Measurements from ENCODE around the gene CD44.
"Not testable (repeated sequence)": the region's sequence is repeated elsewhere in the genome, so short reads cannot be mapped to it uniquely, and the experiment has no call there.

Gene CD44

DNA sequence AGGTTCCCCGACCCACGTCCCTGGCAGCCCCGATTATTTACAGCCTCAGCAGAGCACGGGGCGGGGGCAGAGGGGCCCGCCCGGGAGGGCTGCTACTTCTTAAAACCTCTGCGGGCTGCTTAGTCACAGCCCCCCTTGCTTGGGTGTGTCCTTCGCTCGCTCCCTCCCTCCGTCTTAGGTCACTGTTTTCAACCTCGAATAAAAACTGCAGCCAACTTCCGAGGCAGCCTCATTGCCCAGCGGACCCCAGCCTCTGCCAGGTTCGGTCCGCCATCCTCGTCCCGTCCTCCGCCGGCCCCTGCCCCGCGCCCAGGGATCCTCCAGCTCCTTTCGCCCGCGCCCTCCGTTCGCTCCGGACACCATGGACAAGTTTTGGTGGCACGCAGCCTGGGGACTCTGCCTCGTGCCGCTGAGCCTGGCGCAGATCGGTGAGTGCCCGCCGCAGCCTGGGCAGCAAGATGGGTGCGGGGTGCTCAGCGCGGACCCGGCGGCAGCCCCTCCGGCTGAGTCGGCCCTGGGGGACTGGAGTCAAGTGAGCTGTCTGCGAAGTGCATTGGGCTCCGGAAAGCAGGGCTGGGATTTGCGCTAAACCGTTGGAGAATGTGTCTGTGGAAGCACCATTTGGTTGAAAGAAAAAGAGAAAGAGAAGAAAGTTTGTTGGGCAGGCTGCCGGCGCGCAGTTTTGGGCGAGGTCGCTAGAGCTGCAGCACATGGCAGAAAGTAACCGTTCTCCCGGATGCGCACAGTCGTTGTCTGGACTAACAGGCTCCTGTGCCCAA, at the start of gene CD44:
Gene CD44, plus strand, starts transcription at position 229 of the 779 bp plus-strand sequence. Its CDS starts 133 bp downstream, at position 362.
- peak; percentile 27 for DNase-seq

DNA sequence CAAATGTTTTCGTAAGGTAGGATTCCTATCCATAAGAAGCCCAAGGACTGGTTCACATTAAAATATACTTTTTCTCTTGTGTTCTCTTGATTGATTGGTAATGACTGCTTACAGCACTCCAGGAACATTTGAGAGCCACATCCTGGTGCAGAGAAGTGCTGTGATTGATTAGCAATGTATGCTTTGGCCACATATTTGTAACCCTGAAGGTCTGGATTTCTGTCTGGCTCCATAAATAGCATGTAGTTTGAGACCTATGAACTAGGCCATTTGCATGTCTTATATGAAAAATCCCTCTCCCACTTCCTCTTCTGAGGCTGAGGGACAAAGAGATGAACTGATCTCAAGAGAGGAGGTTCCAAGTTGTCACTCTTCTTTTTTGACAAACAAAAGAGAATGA, 49.3 kb upstream of the CD44 start:
- no peak for DNase-seq

DNA sequence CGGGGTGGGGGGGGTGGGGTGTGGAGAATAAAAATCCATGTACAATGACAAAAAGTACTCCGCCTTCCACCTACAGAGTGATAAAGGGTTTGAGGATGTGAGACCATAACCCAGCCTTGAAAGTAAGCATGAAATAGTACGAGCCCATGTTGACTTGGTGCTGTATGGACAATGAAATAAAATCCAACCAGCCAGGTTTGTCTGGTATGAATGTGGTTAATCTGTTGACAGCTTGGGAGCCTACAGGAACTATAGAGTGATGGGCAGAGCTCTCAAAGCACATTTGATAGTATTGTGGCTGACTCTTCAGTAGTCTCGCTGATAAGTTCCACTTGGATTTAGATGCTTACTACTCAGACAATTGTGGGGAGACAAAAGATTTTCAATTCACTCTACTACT, 48.8 kb upstream of the CD44 start:
- no peak for DNase-seq

DNA sequence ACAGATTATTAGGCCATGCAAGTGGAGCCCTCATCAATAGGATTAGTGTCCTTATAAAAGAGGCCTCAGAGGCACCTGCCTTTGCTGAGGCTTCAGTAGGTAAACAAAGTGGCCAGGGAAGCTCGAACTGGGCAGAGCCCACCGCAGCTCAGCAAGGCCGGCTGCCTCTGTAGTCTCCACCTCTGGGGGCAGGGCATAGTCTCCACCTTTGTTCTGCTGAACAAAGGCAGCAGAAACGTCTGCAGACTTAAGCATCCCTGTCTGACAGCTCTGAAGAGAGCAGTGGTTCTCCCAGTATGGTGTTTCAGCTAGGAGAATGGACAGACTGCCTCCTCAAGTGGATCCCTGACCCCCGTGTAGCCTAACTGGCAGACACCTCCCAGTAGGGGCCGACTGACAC, 48.0 kb upstream of the CD44 start:
- DNase-seq = not testable (repeated sequence)

DNA sequence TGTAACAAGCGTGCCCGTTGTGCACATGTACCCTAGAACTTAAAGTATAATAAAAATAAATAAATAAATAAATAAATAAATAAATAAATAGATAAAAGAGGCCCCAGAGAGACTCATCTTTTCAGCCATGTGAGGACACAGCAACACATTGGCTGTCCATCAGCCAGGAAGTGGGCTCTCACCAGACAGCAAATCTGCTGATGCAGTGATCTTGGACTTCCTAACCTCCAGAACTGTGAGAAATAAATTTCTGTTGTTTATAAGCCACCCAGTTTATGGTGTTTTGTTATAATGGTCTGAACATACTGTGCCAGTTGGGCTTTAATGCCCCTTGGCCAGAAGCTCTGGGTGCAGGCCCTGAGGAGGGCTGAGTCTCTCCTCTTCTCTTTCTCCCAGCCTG, 42.2 kb upstream of the CD44 start:
- DNase-seq = no peak

DNA sequence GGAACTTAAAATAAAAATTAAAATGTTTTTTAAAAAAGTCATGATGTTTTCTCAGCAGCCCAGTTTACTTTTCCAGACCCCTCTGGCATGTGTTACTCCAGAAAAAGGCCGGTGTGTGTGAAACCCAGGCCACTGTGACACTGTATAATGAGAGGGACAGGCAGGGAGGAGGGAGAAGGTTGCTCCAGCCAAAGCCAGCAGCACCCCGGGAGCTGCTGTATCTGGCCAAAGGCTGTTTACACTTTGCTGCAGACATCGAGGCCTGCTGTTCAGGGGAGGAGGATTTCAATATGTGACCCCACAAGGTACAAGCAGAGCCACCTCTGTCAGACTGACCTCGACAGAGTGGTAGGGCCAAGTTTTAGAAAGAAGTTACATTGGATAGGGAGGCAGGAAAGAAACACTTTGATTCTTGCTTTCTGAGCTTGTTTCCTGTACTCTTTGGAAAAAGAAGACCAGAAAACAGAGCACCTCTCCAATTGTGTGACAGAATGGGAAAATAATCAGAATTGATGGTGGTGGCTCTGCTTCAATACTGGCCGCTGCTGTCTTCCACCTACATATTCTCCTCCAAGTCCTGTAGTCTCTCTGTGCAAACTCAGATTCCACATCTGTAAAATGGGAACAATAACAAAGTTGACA, 41.0 kb upstream of the CD44 start:
- DNase-seq = no peak

DNA sequence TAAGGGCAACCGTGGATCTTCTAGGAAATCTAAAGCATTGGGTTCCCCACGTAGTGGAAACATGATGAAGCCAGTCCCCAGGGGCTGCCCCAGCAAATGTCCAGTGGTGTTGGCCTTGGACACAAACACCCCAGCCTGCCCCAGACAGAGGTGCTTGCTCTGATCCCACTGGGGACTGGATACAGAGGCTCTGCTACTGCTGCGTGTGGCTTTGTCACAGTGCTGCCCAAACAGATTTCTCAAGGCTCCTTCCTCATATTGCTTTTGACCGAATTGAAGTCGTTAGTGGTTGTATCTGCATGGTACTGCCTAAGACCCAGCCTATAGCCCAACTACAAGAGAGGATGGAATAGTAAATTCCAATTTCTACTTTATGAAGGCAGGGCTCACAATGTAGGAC, 40.1 kb upstream of the CD44 start:
- DNase-seq = no peak

DNA sequence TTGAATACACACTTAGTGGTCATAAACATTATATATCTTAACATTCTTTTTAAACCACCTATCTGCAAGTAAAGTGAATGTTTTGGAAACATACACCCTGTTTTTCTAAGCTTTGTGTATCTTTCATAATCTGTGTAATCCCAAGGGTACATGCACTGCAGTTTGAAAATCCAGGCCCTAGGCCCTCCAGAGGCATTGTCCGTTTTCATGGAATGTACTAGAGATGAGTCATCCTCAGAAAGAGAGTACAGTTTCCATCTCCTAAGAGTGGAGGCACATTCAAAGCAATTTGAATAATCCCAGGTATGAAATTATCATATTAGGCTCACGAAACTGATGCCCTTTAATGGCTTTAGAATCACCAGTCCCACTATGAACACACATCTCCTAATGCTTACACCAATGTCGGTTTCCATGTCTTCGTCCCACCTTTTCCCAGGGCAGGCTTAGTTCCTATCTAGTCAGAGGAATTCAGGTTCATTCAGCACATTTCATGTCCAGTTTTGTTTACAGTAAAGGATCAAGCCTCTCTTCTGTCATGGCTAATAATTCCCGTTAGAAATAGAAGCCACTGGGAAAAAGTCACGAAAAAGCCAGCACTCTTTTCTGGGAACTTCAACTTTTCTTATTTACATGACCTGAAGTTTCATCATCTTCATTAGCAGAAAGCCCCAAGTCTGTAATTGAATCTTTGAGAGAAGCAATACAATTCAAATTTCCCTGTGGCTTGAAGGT, 39.5 kb upstream of the CD44 start:
- no peak for DNase-seq

DNA sequence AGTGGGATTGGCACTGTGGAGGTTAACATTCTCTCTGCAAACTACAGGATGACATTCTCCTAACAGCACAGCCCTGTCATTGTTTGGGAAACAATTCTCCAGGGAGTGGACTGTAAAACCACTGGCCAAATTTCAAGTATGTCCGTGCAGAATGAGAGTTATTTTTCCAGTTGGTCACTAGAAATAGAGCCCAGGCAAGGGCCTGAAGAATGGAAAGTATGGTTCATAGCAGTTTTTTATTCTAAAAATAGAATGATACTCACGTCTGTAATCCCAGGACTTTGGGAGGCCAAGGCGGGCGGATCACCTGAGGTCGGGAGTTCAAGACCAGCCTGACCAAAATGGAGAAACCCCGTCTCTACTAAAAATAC, 39.0 kb upstream of the CD44 start:
- no peak for DNase-seq

DNA sequence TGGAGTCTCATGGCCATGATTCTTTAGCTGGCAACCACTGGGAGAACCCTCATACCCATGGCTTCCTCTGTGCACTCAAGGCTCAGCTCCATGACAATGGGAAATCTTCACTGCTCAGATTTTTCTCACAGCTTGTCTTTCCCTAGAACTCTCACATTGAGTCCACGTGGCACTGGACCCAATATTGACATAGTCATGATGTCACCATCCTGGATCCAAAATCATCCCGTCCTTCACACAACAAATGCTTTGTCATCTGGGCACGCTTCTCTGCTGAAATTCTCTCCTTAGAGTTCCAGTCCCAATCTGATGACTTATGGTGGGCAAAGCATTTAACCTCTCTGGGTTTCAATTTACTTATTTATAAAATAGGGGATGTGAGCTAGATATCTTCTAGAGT, 37.7 kb upstream of the CD44 start:
- DNase-seq = no peak

DNA sequence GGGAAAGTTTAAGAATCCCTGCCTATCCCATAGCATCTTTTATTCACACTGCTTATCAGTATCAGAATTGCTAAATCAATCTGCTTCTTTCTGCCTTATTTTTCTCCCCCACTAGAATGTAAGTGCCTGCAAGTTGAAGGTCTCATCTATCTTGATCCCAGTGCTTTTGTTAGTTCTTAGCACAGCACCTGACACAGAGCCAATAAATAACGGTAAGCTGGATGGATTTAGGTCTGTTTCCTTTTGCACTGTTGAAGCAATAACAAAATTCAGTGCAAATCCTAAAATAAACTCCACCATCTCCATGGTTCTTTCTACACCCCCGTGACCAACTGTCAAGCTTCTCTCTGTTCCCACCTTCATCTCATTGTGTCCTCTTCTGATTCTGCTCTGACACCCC, 36.7 kb upstream of the CD44 start:
- no peak for DNase-seq

DNA sequence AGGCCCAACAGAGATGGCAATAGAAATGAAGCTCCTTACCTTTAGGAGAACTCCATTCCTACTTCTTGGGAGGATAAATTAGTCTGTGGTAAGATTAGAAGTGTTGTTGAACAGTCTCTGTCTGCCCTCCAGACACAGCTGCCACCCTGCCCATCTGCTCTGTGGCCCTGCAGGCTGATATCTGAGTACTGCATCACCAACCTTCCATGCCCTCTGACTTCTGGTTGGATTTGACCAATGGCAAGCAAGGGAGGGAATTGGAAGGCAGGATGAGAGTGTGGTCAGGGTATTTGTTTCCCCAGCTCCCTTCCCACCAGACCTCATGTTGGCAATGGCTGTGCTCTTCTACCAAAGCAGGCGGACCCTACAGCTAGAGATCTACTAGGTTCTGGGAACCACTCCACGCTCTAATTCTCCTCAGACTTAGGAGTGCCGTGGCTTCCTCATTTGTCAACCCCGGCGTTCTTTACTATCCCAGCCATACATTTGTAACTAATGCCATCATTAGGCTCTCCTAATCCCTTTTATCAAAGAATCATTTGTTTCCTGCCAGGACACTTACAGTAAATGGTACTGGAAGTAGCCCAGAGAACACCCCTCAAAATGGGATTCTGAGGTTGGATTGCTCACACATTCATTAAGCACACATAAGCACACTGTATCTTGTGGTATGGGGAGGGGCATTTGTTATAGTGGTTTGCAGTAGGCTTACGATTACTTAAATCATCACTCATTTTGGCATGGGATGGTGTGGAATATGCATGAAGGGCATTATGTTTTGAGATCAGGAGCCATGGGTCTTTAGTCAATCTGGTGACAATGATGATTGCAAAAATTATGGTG, 35.4 kb upstream of the CD44 start:
- DNase-seq = no peak

DNA sequence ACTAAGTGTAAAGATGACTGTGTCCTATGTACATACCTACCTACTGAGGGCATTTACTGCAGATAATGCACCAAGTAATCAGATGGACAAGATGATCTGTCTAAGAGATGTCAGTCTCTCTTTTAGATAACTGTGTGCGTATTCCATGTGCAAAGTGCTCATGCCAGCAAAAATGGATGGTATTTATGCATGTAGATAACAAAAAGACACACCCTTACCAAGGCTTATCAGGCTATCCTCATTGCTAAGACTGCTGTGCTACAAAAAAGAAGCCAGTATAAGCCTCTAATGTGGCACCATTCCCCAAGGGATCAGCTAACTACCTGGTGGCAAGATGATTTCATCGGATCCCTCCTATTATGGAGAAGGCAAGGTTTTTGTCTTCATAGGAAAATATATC, 34.3 kb upstream of the CD44 start:
- DNase-seq = no peak

DNA sequence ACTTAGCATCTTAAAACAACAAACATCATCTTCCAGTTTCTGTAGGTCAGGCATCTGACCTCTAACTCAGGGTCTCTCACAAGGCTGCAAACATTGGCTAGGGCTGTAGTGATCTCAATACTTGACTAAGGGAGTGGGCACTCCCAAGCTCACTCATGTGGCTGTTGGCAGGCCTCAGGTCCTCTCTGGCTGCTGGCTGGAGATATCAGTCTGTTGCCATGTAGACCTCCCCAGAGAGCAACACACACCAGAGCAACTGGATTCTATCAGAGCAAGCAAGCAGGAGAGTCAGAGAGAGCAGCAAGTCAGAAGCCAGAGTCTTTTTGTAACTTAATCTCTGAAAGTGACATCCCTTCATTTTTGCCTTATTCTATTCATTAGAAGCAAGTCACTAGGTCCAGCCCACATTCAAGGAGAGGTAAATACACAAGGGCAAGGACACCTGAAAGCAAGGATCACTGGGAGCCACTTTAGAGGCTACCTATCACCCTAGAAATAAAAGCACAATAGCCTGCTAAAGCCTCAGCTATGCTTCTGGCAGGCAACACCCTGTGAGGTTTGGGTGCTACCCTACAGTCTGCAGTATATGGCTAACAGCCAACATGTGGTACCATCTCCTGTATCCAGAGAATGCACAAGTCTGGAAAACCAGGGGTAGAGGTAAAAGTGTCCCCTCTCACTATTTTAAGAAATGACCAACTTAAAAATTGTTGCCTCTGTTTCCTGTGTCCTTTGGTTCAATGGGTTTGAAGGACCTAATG, 33.5 kb upstream of the CD44 start:
- no peak for DNase-seq

DNA sequence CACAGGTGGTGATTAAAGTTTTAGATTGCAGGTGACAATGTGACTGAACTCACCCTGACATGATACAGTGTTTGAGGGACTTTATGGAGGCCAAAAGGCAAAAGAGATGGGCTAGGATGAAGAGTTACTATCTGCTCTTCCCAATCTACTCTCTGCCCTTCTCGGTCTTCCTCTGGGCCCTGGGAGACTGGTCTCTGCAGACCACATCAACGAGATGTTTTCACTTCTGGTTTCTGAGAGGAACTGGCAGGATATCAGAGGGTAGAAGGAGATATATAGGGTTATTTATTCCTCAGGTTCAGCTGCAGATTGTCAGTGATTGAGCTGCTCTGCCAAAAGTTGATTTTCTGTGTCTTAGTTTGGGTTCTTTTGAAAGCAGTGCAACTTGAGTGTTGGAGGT, 32.4 kb upstream of the CD44 start:
- no peak for DNase-seq

DNA sequence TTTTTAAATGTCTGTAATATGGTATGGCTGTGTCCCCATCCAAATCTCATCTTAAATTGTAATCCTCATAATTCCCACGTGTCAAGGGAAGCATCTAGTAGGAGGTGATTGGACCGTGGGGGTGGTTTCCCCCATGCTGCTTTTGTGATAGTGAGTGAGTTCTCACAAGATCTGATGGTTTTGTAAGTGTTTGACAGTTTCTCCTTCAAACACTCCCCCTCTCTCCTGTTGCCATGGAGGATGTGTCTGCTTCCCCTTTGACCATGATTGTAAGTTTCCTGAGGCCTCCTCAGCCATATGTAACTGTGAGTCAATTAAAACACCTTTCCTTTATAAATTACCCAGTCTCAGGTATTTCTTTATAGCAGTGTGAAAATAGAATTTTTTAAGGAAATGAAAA, 31.1 kb upstream of the CD44 start:
- no peak for DNase-seq

DNA sequence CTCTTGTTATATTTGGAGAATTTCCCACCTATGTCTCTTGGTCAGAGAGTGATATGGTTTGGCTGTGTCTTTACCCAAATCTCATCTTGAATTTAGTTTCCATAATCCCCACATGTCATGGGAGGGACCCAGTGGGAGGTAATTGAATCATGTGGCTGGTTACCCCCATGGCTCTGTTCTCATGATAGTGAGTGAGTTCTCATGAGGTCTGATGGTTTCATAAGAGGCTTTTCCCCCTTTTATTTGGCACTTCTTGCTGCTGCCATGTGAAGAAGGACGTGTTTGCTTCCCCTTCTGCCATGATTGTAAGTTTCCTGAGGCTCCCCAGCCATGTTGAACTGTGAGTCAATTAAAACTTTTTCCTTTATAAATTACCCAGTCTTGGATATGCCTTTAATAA, 30.6 kb upstream of the CD44 start:
- not testable (repeated sequence) for DNase-seq

DNA sequence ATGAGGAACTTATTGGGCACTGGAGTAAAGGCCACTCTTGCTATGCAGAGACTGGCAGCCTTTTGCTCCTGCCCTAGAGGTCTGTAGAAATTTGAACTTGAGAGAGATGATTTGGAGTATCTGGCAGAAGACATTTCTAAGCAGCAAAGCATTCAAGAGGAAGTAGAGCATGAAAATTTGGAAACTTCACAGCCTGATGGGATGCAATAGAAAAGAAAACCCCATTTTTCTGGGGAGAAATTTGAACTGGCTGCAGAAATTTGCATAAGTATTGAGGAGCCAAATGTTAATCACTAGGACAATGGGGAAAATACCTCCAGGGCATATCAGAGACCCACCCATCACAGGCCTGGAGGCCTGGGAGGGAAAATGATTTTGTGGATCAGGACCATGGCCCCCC, 29.9 kb upstream of the CD44 start:
- no peak for DNase-seq

DNA sequence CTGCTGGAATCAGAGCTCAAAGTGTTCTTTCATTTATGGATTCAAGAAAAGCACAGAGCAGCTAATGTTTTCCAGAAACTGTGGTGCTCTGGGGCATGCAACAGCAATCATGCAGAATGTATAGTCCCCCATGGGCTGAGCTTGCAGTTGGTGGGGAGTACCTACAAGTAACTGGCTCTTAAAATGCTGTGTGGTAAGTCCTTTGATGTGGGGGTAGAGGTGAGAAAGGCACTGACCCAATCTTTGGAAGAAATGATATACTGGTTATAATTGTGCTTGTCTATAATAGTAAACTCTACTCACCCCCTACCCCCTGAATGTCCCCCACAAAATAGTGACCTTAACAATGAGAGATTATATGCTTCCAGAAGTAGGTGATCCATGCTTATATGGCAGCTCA, 29.1 kb upstream of the CD44 start:
- DNase-seq = no peak

DNA sequence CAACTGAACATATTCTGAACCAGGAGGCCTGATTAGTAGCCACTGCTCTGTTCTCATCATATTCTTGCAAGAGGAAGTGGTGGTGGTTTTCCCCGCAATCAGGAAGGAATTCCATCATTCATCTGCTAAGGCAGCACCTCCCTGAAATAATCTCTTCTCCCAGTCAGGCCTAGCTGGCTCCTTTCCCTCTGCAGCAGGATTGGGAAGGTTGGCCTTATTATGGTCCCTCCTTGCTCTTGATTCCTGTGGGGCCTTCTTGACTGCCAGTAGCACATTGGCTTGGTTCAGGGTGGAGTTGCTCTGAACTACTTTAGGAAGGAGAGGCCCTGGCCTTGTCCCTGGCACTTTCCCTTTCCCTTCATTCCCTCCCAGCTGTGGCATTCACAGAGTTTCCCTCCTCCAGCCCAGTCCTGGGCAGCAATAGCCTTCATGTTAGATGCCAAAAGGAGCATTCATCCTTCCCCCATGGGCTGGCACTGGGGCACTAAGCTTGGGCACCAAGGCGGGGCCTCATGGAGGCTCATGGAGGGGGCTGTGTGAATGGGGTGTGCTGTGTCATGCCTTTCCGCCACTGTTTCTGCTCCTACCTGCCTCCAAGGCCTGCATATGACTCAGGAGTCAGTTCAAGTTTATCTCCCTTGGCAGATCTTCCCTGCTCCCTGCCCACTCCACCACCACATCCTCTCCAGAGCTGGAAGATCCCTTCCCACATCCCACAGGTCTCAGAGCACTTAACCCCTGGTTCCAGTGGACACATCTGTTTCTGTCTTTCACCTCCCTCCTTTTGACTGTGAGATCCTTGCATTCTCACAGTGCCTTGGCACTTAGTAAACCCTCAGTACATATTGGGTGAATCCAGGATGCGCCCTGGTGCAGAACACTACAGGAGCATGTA, 27.6 kb upstream of the CD44 start:
- no peak for DNase-seq
